GM21390 (cell line): ENCODE measurements around the gene NANOGP8.
"Not testable (repeated sequence)": the region's sequence is repeated elsewhere in the genome, so short reads cannot be mapped to it uniquely, and the experiment has no call there.

ENCODE experiments used
- ATAC-seq: cut with Tn5 transposase; IDR thresholded peaks from one replicate; pipeline ENCODE4 v1.9.1; 2021; ENCODE audit not compliant: unreplicated experiment

The NANOGP8 gene, protein sequence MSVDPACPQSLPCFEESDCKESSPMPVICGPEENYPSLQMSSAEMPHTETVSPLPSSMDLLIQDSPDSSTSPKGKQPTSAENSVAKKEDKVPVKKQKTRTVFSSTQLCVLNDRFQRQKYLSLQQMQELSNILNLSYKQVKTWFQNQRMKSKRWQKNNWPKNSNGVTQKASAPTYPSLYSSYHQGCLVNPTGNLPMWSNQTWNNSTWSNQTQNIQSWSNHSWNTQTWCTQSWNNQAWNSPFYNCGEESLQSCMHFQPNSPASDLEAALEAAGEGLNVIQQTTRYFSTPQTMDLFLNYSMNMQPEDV

DNA sequence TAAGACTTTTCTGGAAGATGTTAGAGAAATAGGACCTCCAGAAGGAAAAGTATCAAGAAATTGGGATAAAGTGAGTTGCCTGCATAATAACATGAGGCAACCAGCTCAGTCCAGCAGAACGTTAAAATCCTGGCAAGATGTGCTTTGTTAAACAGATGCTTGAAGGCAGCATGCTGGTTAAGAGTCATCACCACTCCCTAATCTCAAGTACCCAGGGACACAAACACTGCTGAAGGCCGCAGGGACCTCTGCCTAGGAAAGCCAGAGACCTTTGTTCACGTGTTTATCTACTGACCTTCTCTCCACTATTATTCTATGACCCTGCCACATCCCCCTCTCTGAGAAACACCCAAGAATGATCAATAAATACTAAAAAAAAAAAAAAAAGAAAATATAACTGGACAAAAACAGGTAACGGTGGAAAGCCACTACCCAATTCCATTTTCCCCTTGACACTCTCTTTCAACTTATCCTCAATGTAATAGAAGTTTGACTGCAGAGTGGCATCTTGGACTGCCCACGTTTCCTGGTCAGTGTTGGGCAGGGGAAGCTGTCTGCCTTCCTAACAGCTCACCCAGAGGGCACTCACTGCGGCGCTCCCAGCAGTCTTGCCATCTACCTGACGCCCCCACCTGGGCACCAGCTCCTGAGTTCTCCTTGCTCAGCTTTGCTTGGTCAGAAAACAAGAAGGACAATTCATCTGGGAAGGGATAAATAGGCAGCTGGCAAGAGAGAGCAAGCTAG, at the start of gene NANOGP8:
NANOGP8 (minus strand) TSS at position 120 of the 744 bp plus-strand sequence. CDS start 185 bp downstream, outside the sequence.
- ATAC-seq: not testable (repeated sequence)

DNA sequence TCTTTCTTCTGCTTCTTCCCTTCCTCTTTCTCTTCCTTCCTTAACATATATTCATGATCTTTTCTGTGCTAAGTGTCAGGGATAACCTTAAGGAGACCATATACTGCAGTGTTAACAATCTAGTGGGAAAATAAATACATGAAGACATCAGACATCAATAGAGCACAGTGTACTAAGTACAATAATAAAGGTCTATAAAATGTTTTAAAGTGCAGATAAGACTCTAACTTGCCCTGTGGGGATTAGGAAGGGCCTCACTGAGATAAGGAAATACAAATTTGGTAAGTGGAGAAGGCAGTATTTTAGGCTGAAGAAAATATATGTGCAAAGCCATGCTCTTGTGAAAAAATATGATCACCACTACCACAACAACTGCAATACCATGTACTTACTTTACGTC, 49.2 kb upstream of the NANOGP8 start:
- no peak for ATAC-seq

DNA sequence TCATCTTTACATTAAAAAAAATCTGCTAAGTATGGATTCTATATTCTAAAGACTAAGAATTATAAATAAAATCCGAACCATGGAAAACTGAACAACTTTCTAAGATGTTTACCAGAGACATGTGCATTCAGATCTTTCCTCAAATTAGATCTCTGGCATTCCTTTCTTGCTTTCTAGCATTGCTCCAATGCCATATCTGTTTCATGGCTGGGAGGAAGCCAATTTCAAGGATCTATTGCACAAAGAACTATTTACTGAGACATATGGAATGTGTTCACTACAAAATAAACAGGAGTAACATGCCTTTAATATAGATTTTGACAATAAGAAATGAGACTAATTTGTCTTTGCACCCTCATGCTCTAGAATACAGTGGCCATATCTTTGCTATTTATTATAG, 45.1 kb upstream of the NANOGP8 start:
- no peak for ATAC-seq

DNA sequence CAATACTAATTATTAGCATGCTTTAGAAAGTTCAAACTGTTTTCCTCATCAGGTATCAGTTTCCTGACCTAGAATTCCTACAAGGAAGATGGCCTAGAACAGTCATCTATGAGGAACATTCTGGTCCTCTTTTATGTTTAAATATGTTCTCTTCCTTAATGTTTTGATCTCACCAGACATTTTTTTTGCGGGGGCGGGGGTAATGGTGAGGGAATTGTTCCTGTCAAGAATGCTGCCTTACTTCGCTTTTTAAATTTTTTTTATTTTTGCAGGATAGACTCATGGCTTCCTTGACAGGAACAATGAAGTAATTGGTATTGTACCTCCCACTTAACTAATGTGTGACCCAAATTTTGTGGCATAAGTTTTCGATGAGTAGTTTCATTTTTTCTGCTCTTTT, 44.3 kb upstream of the NANOGP8 start:
- no peak for ATAC-seq

DNA sequence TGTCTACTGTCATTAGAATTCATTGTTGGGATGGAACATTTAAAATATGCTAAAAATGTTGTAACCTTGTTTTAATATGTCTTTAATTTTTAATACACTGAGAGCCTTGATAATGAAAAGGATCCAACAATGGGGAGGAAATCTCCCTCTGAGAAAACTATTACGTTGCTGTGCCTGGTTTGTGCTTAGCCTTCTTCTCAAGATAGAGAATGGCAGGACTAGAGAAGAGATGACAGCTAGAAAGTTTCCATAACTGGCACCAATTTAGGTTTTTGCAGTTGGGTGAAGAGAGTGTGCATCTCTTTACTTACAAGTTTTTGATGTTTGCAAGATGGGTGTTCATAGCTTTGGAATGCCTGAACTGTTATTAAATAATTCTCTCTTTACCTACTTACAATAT, 42.6 kb upstream of the NANOGP8 start:
- ATAC-seq: no peak

DNA sequence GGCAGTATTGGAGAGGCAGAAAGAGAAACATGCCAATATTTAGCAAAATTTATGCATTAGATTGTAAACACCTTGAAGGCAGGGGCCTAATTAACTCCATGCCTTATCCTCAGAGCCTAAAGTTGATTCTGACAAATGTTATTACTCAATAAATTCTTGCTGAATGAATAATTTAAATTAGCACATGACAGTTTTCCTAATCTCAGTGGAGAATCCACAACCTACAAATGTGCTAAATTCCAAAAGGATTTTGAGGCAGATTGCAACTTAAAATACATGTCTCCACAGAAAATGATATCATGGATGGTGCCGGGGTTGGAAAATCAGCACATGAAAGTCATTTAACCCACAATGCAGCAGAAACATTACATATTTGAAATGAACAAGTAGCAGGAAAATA, 41.1 kb upstream of the NANOGP8 start:
- ATAC-seq: no peak

DNA sequence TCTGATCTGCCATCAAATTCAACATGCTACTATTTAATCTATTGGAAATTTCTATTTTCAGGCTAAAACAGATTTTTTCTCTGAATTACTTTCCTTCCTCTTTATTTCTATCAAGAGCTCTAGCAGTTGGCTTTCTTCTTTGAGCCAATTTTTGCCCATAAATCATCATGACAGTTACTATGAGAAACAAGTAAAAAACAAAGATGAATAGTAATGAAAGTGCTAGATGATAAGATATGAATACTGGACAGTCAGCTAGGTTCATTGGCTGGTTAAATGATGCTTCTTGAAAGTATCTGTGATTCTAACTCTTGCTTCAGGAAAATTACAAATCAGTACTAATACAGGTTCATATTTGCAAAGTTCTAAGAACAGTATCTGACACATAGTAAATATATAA, 38.6 kb upstream of the NANOGP8 start:
- ATAC-seq: no peak

DNA sequence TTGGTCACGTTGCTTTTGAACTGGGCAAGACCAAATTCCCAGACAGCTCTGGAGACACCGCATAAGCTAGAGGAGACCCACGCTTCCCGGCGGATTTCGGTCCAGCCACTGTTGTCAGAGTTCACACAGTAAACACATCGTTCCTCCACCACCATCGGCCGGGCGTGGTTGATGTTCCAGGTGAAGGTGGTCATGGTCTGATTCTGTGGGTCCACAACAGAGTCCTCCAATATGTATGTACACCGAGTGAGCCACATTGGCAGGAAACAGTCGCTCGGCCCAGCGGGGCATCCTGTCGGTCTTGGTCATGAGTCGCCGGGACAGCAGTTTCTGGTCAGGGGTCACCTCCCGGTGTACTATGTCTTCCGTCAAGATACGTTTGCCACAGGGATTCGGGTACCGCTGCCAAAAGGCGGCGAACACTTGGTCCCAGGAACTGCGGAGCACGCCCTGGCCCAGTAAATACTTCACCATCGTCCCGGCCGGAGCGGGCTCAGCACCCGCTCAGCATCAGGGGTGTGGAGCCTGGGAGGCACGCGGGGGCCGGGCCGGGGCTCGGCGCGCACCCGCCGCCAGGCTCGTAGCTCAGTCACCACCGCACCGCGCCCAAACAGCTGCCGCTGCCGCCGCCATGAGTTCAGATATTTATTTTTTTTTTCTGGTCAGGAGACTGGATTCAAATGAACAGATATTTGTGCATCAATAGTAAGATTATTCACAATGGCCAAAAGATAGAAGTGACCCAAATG, 36.7 kb upstream of the NANOGP8 start:
- no peak for ATAC-seq

DNA sequence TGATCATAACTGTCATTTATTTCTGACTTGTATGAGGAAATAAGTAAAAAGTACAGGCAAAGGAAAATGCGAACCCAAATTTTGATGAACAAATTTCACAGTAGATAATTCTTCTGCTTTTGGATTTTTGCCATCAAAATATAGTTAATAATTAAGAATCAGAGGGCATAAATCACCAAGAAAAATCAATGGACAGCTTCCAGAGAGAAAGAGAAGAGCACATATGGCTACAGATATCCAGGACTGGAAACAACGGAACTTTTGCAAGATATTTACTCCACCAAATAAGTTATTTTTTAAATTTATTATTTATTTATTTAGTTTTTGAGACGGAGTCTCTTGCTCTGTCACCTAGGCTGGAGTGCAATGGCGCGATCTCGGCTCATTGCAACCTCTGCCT, 35.1 kb upstream of the NANOGP8 start:
- no peak for ATAC-seq

DNA sequence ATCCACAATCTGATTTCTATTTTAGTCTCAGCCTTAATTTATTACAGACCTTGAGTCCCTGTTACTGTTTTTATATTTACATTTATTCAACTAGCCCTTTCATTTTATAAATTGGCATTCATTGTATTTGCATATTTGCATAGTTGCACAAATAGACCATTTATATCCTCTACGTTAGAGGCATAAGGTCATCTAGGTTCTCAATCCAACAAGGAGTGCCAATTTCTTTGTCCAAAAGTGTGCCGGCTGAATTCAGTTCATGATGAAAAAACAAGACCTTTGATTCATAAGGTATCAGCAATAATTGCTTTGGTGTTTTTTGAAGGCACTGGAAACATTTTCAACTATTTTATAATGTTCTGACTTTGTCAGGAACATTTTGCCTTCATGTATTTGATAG, 33.9 kb upstream of the NANOGP8 start:
- ATAC-seq: no peak

DNA sequence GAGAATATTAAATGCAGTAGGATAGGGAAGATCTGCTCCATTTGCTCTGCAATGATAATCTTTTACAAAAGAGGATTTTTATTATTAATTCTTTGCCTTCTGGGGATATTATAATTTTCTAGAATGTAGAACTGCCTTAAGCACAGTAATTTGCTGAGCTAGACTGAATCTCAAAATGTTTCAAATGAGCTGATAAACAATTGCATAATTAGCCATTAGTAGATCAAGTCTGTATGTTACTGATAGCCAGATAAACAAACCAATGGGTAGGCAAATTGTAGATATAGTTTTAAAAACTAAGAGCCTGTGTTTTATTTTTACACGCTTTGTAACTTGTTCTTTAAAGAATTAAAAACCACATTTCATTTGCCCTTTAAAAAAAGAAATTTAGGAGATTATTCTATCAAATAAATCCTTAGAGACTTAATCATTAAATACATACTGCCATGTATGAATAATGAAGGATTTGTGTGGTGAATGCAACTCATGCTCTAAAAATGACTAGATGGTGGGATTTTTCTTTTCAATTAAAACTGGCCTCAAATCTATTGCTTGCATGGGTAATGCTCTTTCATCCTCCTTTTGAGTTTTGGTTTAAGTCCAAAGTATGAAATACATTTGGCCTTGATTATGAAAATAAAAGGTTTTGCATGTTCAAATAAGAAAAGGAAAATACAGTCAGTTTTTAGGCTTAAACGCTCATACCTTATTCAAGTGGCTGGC, 32.6 kb upstream of the NANOGP8 start:
- ATAC-seq: no peak

DNA sequence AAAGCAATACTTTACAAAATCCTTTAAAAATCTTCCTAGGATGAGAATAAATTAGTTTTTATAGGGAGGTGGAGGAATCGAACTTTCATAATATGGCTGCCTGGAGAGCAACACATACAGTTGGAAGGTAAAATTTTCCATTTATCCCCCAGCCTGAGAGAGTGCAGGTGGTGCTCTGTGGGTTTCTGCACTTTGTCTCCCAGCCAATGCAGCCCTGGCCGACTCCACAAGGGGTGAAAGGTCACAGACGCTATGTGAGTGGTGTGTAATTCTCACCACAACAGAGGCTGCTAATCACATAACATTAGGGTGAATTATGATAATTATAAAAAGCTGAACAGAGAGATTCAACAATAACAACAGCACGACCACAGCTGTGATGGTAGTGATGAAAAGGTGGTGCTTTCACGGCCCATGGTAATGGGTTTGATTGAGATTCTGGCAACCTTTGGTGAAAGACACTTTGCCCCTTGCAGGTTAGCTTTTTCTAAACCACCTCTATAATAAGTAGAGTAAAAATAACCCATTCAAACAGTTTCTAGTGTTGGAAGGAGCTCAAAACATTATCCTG, 30.1 kb upstream of the NANOGP8 start:
- ATAC-seq: no peak

DNA sequence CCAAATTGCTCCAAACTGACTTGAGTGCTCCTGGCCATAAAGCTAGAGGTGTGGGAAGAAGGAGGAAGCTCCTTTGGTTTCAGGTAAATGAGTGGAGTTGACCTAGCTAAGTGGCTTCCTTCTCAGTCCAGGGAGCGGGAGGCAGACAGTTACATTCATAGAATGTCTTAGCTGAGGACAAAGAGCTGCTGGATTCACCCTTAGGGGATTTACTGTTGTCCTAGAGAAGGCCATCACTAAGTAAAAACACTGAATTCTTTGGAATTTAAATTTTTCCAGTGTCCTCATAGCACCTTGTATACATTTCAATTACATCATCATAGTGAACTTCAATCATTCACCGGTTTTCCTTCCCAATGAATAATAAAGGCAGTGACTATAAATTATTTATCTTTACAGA, 27.3 kb upstream of the NANOGP8 start:
- ATAC-seq: no peak

DNA sequence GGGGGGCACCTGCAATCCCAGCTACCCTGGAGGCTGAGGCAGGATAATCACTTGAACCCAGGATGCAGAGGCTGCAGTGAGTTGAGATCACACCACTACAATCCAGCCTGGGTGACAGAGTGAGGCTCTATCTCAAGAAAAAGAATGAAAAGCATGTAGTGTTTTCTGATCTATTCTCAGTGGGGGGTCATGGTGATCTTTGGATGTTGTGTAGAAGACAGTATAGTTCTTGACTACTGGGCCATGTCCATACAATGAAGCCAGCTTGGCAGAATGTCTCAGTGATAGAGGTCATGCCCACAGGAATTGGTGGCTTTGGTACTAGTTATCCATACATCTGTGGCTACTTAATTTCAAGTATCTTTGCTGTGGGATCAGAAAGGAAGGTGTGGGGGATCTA, 26.8 kb upstream of the NANOGP8 start:
- no peak for ATAC-seq

DNA sequence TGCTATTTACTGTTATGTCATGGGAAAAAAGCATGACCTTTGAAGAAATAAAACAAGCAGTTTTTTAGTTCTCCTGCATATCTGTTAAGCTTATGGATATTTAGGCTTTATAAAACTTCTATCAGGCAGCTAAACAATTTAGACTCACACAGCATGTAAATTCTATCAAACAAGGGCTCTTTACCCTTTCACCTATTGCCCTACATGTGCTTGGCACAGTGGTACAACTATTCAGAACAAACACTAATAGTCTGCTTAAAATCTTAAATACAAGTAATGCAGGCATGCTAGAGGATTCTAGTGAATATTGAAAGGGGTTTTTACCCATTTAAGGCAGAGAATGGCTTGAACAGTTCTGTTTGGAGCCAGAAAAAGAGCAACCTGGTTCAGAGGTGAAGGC, 23.4 kb upstream of the NANOGP8 start:
- no peak for ATAC-seq

DNA sequence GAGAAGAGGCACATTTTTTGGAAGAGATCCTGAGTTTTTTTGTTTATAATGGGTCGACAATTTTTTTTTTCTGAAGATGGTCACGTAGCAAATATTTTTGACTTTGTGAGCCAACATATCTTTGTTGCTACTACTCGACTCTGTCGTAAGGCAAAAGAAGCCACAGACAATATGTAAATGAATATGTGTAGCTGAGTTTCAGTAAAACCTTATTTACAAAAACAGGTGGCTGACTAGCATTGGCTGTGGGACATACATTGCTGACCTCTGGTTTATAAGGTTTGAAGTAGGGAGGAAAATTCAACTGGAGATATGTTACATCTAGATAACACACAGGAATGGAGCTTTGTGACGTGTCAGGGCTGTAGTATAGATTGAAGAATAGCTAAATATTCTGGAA, 22.5 kb upstream of the NANOGP8 start:
- ATAC-seq: no peak

DNA sequence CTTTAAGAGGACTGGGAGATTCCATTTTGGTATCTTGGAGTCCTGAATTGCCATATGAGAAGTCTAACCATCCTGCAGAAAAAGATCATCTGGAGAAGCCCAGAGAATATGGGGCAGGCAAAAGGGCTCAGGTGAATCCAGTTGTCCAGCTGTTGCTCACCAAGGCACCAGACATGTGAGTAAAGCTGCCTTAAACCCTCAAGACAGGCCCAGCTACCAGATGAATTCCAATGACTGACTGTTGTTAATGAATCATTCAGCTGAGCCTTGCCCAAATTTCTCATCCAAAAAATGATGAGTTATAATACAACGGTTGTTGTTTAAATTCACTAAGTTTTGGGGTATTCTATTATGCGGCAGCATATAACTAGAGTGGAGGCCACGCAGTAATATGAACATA, 22.0 kb upstream of the NANOGP8 start:
- no peak for ATAC-seq

DNA sequence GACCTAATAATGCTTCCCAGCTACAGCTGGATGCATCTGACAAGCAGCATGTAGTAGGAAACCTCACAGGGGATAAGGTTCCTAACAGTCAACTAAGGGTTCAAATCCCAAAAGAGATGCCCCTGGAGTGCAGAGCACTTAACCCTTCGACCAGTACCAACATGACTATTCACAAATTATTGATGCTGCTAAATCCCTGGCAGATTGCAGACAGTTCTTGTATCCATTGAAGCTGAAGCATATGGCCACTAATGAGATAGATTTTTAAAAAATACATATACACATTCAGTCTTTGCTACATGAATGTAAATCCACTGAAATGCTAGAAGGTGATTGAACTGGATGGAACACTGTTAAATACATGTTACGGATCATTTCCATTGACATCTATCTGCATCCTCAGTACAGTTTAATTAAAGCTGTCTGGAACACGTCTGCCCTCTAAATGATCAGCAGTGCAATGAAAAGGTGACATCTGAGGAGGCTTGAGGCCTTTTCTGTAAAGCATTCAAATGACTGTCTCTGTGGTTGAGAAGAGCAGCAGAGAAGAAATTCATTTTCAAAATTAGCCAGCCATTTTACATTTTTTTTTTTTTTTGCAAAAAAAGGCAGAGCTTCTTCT, 19.5 kb upstream of the NANOGP8 start:
- no peak for ATAC-seq

DNA sequence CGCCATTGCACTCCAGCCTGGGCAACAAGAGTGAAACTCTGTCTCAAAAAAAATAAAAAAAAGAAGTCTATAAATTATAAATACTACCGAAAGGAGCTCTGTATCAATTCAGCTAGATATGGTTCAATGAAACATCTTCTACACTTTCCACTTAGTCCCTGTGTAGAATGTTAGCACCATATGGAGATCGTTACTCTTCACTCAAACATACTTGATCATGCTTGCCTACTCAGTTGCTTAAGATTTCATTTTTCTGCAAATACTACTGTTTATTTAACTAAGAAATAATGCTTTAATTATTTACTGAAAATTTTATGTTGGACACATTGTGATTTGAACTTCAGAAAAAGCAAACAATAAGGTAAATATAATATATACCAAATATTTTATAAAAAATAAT, 17.1 kb upstream of the NANOGP8 start:
- no peak for ATAC-seq

DNA sequence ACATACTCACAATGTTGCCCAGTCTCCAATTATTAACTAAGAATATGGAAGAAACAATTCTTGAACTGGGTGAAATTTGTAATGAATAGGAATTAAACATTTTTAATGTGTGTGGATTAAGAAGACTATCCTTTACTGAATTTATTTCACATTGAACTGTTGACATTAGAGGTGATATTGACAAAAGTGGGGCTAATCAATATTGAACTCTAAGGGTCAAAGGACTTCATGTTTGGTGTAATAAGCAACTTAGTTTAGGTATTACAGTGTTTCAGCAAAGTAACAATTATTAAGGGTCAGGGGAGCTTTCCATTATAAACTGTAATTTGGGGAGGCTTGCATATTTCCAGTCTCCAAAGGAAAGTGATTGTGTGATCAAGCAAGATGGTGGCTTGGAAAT, 16.2 kb upstream of the NANOGP8 start:
- ATAC-seq: no peak

DNA sequence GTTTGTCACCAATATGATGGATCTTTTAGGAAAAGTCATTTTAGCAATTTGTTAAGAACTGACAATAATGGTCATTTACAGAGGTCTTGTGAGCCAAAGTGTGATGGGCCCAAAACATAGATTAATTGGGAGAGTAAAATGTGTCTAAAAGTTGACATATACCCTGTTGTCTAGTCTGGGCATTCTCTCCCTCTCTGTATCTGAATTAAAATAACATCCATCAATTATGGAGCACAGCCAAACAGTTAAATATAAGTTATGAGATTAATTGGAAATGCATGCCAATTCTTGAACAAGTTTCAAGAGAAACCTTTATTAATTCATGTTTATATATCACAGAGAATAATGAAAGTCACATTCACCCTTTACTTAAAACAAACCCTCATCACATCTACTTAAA, 13.6 kb upstream of the NANOGP8 start:
- no peak for ATAC-seq
